ENCODE measurements around the gene TMEM79.
A peak's percentile ranks its signal among the peaks of the same experiment; 100 is the strongest.
"Not testable (repeated sequence)": the region's sequence is repeated elsewhere in the genome, so short reads cannot be mapped to it uniquely, and the experiment has no call there.

TMEM79 gene

DNA sequence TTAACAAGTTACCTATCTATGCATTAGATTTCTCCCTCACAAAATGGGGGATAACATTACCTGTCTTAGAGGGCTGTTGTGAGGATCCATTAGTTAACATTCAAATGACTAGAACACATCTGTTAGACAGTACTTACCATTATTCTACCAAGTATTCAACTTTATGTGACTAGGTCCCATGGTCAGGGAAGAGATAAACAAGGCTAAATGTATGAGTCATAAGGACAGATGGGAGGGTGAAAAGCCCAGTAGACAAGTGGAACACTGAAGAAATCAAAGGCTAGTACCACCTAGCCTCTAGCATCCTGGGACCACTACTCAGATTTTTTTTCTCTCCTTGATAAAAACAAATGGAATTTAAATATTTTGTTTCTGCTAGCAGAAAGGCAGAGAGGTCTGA, 24.0 kb downstream of the TMEM79 start:
- no peak for DNase-seq (ENCODE audit: low read depth)

DNA sequence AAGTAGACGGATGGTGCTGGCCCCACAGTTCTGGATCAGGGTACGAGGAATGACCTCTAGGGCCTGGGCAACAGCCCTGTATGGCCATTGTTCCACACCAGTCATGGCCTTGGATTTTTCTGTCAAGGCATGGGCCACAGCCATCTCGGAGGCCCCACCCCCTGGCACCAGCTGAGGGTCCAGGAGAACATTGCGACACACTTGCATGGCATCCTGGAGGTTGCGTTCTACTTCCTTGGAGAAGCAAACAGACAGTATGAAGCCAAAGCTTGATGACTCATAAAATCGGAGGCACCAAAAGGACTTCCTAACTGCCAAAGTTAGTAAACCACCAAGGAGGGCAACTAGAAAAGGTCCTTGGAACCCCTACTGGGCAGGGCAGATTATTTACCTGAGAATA, 26.8 kb downstream of the TMEM79 start:
- no peak for DNase-seq (ENCODE audit: low read depth)

DNA sequence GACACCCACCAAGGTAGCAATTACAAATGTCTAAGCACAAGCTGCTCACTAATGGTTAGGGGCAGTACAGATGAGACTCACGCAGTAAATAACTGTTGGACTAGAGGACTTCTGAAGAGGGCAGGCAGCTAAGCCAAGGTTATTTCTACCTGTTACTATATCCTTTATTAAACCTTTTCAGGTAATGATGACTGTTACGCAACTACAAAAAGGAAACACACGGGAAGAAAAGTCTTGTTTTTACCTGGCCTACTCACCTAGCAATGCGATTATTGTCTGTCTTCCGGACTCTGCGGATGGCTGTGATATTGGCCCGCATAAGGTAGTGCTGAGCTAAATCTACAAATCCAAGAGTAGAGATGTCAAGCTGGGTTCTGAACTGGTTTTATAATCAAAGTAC, 32.8 kb downstream of the TMEM79 start:
- no peak for DNase-seq (ENCODE audit: low read depth)

DNA sequence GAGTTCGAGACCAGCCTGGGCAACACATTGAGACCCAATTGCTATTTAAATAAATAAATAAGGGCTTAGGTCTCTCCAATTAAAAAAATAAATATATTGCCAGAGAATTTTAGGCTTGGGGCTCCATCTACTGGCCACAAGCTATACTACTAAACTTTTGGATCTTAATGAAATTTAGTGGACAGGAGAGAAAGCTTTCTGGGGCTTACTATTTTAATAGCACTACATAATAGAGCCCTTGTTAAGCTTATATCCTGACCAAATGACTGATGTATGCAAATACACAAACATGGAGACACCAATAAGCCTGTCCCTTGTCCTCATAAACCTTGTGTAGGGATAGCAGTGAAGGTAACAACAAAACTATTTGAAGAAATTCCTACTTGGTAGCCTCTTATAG, 35.5 kb downstream of the TMEM79 start:
- DNase-seq (ENCODE audit: low read depth): no peak

DNA sequence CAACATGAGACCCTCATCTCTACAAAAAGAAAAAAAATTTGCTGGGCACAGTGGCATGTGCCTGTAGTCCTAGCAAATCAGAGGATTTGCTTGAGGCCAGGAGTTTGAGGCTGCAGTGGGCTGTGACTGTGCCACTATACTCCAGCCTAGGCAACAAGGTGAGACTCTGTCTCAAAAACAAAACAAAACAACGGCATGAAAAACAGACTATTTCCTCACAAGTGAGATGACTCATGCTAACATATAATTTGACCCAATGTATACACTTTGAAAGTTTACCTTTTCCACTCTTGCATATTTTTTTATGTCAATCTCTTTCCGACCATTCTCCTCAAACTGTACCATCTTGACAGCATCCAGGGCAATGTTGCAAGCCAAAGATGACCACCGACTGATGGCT, 36.4 kb downstream of the TMEM79 start:
- DNase-seq (ENCODE audit: low read depth): no peak

DNA sequence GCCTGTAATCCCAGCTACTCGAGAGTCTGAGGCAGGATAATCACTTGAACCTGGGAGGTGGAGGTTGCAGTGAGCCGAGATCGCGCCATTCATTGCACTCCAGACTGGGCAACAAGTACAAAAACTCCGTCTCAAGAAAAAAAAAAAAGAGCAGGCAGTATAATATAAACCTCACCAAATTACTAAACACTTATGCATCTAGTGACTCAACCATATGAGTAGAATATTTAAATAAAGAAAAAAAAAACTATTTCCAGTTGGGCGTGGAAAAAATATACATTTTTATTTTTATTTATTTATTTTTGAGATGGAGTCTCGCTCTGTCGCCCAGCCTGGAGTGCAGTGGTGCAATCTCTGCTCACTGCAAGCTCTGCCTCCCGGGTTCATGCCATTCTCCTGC, 39.1 kb downstream of the TMEM79 start:
- not testable (repeated sequence) for DNase-seq (ENCODE audit: low read depth)

DNA sequence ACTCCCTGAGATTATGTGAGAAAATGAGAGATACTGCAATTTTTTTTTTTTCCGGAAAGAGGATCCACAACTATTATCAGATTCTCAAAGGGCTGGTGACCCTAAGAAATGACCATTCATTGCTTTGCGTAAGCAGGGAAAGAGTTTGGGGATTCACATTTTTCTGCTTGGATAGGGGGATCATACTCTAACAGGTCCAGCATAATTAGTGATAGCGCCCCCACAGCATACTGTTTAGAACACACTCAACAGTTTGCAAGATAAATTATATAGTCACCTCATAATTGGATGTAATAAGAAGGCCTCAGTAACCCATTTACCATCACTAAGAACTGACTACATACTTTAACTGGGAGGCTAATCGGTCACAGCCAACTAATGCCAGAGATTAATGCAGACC, 52.1 kb downstream of the TMEM79 start:
- peak; percentile 22 for DNase-seq (ENCODE audit: low read depth)

DNA sequence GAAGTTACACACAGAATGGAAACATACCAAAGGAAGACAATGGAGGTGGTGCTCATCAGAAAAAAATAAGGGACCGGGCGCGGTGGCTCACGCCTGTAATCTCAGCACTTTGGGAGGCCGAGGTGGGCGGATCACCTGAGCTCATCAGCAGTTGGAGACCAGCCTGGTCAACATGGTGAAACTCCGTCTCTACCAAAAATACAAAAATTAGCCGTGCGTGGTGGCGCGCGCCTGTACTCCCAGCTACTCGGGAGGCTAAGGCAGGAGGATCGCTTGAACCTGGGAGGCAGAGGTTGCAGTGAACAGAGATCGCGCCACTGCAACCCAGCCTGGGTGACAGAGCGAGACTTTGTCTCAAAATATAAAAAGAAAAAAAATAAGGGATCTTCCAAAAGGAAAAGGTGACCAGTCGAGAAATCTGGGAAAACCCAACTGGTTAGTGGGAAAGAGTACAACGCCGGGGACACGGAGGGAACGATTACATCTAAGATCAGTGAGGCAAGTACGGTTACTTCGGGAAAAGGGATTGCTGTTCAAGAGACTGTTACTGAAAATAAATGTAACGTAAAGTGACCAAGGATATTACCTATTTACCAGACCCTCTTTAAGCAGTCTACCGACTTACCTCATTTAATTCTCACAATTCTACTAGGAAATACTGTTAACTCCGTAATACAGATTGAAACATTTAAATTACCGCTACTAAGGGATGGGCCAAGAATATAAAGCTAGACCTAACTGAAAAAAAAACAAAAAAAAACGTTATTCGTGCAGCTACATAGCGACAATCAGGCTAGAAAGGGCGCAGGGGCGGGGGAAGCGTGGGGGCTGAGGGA, 53.1 kb downstream of the TMEM79 start:
- DNase-seq (ENCODE audit: low read depth): no peak

DNA sequence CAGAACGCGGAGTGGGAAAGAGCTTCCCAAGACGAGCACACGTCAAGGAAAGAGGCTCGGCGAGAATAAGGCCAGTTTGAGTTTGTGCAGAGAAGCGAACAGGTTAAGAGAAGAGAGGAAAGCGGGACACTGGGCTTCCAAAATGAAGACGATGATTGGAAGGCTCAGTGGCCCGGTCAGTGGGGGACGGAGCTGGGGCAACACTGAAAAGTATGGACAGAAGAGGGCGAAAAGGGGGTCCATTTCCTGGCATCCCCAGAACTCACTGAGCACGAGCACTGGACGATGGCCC, 53.7 kb downstream of the TMEM79 start:
- no peak for DNase-seq (ENCODE audit: low read depth)

DNA sequence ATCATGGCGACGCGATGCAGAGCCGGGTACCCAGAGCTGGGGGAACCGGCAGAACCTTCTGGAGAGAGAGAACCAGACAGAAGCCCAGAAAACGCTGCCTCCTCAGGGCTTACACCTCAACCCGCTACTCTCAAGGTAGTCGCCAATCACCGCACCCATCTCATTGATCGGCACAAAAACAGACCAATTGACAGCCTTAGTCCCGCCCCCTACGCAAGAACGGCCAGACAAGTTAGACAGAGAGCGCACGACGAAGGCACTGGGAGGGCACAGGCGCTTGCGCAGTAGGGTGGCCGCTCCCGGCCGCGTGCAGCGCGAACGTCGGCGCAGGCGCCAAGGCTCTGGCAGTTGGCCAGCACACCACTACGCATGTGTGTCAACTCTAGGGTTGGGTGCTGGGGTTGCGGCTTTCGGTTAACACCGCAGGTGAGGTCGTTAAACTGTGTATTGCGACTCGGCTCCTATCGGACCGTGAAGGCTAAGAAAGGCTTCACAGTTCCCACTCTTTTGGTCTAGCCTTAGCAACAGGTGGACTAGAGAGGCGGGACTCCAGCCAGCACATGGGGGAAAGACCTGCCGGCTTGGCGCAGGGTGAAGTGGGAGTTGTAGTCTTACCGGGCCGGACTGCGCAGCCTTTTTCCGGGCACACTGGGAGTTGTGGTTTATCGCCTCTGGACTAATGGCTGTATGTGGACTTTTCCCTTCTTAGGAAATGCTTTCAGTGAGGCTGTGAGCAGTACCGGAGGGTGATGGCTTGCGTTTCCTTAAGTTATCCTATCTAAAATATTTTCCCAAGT, 54.3 kb downstream of the TMEM79 start, which contains the start of the genes CCT3 and TSACC:
Gene CCT3 (minus strand): TSS at position 113 of the 797 bp plus-strand sequence. CDS start 108 bp downstream, at position 5.
Gene TSACC (plus strand): TSS at position 347 of the 797 bp plus-strand sequence. CDS start 1,232 bp downstream, outside the sequence.
- DNase-seq (ENCODE audit: low read depth): peak; percentile 100

Data from CMK (cell line).